HG03571 (cell line): Measurements from ENCODE around the gene UGT1A8.
"Not testable (repeated sequence)": the region's sequence is repeated elsewhere in the genome, so short reads cannot be mapped to it uniquely, and the experiment has no call there.

Source experiments
- ATAC-seq: cut with Tn5 transposase; IDR thresholded peaks from one replicate; pipeline ENCODE4 v1.9.1; 2021; ENCODE audit not compliant: unreplicated experiment

The UGT1A8 gene

DNA sequence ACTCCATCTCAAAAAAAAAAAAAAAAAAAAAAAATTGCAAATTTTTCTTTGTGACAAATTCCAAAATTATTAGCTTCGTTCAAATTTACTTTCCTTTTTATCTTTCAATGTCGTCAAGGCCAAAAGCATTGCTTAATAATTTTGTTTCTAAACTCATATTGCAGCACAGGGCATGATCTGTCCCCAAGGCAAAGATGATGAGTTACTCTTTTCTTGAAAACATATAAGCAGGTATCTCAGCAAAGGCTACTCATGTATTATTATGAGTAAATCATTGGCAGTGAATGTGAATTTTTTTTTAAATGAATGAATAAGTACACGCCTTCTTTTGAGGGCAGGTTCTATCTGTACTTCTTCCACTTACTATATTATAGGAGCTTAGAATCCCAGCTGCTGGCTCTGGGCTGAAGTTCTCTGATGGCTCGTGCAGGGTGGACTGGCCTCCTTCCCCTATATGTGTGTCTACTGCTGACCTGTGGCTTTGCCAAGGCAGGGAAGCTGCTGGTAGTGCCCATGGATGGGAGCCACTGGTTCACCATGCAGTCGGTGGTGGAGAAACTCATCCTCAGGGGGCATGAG is 64.2 kb downstream of the UGT1A8 start, which contains the start of gene UGT1A7:
Gene UGT1A7, plus strand, starts transcription at position 381 of the 579 bp plus-strand sequence. Its CDS starts 37 bp downstream, at position 418.
- ATAC-seq = no peak

DNA sequence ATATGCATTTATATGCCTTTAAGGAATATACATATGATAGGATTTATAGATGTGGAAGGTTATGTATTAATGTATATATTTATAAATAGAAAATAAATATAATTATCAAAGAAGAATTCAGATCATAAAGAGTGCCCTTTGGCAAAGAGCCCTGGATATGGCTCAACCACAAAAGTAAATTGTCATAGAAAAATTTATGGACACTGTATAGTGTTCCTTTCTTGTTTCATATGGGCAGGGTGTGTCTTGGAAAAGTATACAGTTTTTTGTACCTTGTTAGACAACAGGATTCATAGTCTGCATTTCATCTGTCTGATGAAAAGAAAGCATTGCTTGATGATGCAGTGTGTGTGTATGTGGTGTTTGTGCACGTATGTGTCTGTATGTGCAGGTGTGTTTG is 67.2 kb downstream of the UGT1A8 start:
- no peak for ATAC-seq

DNA sequence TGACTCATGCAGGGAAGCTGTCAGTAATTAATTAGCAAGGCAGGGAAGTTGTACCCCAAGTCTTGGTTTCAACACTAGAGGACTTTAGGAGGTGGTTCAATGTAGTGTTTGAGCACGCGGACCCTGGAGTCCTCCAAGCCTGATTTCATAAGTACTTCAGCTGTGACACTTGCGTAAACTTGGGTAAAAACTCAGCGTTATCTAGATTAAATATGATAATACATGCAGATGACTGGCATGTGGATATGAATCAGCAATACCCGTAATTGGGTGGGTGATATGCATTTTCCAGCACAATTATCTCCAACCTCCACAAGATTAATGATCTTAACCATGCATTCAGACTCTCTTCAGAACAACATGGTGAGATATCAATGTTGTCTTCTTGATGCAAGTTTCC is 69.5 kb downstream of the UGT1A8 start:
- ATAC-seq = no peak

- ATAC-seq = no peak
These were observed 70.9 kb downstream of the UGT1A8 start for GRCh38 chr2:233688341-233688740.

- ATAC-seq = no peak
These were observed 71.6 kb downstream of the UGT1A8 start for GRCh38 chr2:233689031-233689430.

GRCh38 chr2:233689501-233689900 is 72.1 kb downstream of the UGT1A8 start:
- no peak for ATAC-seq

DNA sequence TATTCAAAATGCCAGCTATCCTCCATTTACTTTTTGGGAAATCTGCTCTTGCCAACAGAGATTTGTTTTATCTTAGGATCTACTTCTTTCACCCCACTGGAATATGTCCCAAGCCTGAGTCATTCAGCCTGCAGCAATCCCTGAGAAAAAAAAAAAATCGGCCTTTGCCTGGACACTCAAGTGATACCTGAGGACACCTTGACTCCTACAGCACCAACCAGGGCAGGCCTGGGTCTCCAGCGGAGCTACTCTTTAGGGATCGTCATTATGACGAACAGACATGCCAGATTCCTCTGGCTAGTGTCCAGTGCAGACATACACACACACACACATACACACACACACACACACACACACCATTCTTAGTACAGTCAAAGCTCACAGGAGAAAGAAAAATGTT is 73.0 kb downstream of the UGT1A8 start:
- ATAC-seq = no peak

DNA sequence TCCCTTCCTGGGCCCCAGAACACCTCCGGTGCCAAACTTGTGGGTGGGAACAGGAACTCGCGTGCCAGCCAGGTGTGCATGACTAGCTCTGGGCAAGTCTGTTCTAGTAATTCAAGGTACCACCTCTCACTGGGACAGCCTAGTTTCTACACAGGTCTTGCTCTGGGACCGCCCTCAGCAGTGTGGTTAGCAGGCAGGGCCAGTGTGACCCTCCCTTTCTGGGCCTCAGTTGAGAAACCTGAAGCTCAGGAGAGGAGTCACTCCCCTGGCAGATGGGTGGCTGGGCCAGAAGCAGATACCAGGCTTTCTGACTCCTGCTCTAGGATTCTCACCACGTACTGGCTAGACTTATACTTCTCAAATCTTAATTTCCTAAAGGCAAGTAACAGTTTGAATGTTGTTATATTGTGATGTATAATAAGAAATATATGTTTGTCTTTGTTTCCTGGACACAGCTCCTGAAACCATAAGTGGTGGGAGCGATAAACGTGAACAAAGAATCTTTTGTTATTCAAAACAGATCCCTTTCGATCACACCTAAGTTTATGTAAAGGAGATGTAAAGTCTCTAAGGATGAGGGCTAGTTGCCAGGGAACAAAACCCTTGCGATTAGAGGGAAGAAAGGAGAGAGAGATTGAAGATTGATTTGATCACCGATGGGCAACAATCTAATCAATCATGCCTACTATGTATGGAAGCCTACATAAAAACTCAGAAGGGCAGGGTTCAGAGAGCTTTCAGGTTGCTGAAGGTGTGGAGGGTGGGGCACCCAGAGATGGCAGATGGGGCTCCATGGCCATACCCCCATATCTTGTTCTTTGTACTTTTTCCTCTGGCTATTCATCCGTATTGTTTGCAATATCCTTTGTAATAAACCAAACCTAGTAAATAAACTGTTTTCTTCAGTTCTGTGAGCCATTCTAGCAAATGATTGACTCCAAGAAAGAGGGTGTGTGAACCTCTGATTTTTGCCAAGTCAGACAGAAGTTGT is 74.3 kb downstream of the UGT1A8 start:
- ATAC-seq = no peak

- no peak for ATAC-seq
These were observed 75.2 kb downstream of the UGT1A8 start, which contains the start of gene UGT1A6 for GRCh38 chr2:233692648-233693047. UGT1A6 (plus strand) TSS chr2:233692890; CDS start chr2:233693005, 115 bp downstream.

GRCh38 chr2:233693963-233694362 is 76.5 kb downstream of the UGT1A8 start:
- no peak for ATAC-seq

DNA sequence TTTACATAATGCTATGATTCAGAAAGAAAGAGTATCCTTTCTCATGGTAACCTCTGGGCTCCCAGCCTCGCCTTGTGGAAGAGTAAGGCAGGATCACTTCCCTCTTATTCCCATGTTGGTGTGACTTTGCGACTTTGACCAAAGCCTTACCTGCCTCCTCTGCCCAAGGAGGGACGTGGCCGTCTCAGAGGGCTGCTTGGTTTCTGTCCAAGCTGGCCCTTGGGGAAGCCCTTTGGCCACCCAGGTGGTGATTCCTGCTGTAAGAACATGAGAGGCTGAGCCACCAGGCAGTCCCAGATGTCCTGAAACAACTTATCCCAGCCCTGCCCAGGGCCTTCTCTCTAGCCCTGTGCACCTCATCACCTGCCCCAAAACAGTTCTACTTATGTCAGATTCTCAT is 81.3 kb downstream of the UGT1A8 start:
- no peak for ATAC-seq

- no peak for ATAC-seq
These were observed 82.1 kb downstream of the UGT1A8 start for GRCh38 chr2:233699424-233700027.

GRCh38 chr2:233700028-233700635 is 82.7 kb downstream of the UGT1A8 start:
- ATAC-seq = no peak

GRCh38 chr2:233700842-233701241 is 83.4 kb downstream of the UGT1A8 start:
- not testable (repeated sequence) for ATAC-seq

- ATAC-seq = no peak
These were observed 84.8 kb downstream of the UGT1A8 start for GRCh38 chr2:233702238-233702637.

GRCh38 chr2:233705911-233706506 is 88.6 kb downstream of the UGT1A8 start:
- ATAC-seq = no peak

DNA sequence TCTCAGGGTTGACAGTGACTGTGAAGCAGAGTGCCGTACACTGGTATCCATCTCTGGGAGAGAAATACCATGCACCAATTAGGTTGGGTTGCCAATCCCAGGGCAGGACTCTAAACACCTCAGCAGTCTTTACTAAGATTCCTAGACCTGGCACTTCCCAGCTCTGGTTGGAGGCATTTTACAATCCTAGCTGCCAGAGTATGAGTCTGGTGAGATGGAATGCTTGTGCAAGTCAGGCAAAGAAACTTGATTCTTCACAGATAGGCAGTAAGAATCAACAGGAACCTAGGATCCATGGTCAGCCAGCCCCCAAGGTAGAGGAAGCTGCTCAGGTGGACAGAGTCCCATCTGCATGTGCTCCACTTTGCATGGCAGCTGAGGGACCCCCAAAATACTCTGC is 89.3 kb downstream of the UGT1A8 start:
- no peak for ATAC-seq

- no peak for ATAC-seq
These were observed 90.7 kb downstream of the UGT1A8 start for GRCh38 chr2:233707940-233708644.

DNA sequence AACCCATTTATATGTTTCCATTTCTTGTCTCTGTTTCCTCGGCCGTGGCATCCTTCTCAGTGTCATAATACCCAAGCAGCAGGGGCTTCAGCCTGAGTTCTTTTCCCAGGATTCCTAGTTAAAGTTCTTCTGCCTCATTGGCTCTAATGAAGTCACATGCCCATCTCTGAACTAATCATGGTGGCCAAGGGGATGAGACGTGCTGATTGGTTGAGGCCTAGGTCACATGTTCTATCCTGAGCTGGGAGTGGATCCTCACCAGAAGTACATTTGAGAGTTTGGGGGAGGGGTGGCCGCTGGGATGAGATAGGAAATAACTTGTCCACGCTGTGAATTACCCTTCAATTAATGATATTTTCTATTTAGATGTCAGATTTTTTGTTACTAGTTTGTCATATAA is 91.5 kb downstream of the UGT1A8 start:
- ATAC-seq = no peak

GRCh38 chr2:233711312-233712008 is 94.0 kb downstream of the UGT1A8 start:
- ATAC-seq = no peak
